ENCODE measurements around the gene PPP3R1.
A peak's percentile ranks its signal among the peaks of the same experiment; 100 is the strongest.

PPP3R1 gene

DNA sequence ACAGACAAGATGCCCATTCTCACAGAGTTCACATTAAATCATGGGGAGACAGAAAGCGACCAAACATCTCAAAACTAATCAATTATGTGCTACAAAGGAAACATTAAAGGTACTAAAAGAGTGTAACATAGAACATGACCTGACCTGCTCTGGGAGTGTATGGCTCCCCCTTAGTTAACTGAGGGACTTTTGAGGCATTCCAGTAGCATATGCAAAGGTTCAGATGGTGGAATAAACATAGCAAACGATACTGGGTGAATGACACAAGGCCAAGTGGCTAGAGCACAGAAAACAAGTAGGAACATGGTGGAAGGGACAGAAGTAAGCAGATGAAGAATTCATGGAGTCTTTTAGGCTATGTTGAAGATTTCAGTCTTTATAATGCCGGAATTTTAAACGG, 11.9 kb downstream of the PPP3R1 start:
- peaks cover 53% of the 10 kb centered on the region for H3K4me1 ChIP-seq (ENCODE audit: insufficient read depth, low read length, poor library complexity, severe bottlenecking)
- no peak overlapping the region for H3K4me2 ChIP-seq (ENCODE audit: low read depth, low read length, poor library complexity, severe bottlenecking)
- H3F3A ChIP-seq (ENCODE audit: low read depth): no peaks in the 10 kb centered on the region; the same call in 1 of the 2 replicates
- H3K79me2 ChIP-seq (ENCODE audit: insufficient read depth, low read length): peaks cover 100% of the 10 kb centered on the region
- H2AFZ ChIP-seq (ENCODE audit: low read length): no peak overlapping the region
- H4K20me1 ChIP-seq (ENCODE audit: insufficient read depth, low read length, poor library complexity, severe bottlenecking): peaks cover 100% of the 10 kb centered on the region
- peaks cover 12% of the 10 kb centered on the region for H3K36me3 ChIP-seq (ENCODE audit: insufficient read depth, low read length)
- TF ChIP-seq, protein P1, sequence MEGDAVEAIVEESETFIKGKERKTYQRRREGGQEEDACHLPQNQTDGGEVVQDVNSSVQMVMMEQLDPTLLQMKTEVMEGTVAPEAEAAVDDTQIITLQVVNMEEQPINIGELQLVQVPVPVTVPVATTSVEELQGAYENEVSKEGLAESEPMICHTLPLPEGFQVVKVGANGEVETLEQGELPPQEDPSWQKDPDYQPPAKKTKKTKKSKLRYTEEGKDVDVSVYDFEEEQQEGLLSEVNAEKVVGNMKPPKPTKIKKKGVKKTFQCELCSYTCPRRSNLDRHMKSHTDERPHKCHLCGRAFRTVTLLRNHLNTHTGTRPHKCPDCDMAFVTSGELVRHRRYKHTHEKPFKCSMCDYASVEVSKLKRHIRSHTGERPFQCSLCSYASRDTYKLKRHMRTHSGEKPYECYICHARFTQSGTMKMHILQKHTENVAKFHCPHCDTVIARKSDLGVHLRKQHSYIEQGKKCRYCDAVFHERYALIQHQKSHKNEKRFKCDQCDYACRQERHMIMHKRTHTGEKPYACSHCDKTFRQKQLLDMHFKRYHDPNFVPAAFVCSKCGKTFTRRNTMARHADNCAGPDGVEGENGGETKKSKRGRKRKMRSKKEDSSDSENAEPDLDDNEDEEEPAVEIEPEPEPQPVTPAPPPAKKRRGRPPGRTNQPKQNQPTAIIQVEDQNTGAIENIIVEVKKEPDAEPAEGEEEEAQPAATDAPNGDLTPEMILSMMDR (conservative IDR thresholded peaks at IDR 0.05; ENCODE audit: low read length): no peak
- TF ChIP-seq EZH2phosphoT487 (IDR thresholded peaks at IDR 0.05; ENCODE audit: borderline replicate concordance): no peak
- H3K4me3 ChIP-seq (ENCODE audit: low read length, poor library complexity, severe bottlenecking): no peak overlapping the region
- no peaks in the 10 kb centered on the region for H3K9me2 ChIP-seq (replicated peaks; ENCODE audit: low read depth, low read length)
- H3K9ac ChIP-seq (ENCODE audit: low read depth, low read length, poor library complexity, severe bottlenecking): no peak overlapping the region
- H3K9me3 ChIP-seq (ENCODE audit: insufficient read depth, low read depth, low read length): no peaks in the 10 kb centered on the region
- no peaks in the 10 kb centered on the region for H3K27me3 ChIP-seq (ENCODE audit: insufficient read depth, low read length, poor library complexity, severe bottlenecking)

DNA sequence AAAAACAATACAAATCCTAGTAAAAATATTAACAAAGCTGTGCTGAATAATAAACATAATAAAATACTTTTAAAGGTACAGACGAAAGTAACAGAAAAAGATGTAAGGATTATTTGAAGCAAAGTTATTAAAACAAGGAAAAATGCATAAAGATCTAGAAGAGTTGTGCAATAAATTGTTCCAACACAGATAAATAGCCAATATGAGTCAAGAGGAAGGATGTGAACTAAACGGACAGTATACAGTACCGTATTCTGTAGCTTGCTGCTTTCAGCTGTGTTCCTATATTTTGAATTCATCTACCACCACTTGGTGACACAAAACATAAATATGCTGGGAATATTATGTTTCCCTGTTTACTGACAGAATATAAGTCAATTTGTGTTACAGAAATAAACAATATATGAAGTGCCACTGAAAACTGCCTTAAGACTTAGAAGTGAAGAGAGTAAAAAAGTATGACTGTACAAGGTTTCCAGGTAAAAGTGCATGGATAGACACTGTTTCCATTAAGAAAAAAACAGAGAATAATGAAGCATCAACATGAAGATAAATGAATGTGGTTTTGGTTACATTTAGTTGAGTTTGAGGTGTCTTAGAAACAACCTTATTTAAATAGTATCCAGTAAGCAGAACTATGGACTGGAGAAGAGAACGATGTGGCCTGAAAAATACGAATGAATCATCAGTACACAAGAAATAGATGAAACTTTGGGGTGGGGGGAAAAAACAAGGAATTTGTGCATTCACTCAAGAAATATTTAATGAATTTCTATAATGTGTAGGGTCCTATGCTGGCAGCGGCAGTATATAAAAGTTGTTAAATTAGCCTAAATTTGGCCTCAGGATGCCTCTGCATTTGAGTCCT, 13.1 kb downstream of the PPP3R1 start:
- no peak overlapping the region for H3K9ac ChIP-seq (ENCODE audit: low read depth, low read length, poor library complexity, severe bottlenecking)
- no peaks in the 10 kb centered on the region for H3K9me3 ChIP-seq (ENCODE audit: insufficient read depth, low read depth, low read length)
- H3K79me2 ChIP-seq (ENCODE audit: insufficient read depth, low read length): peaks cover 100% of the 10 kb centered on the region
- H3K36me3 ChIP-seq (ENCODE audit: insufficient read depth, low read length): peaks cover 12% of the 10 kb centered on the region
- peaks cover 100% of the 10 kb centered on the region for H4K20me1 ChIP-seq (ENCODE audit: insufficient read depth, low read length, poor library complexity, severe bottlenecking)
- H3K4me2 ChIP-seq (ENCODE audit: low read depth, low read length, poor library complexity, severe bottlenecking): peak overlapping the region; percentile 0
- H3K4me1 ChIP-seq (ENCODE audit: insufficient read depth, low read length, poor library complexity, severe bottlenecking): peaks cover 41% of the 10 kb centered on the region
- no peak overlapping the region for H3K4me3 ChIP-seq (ENCODE audit: low read length, poor library complexity, severe bottlenecking)
- no peak overlapping the region for H2AFZ ChIP-seq (ENCODE audit: low read length)
- no peaks in the 10 kb centered on the region for H3K9me2 ChIP-seq (replicated peaks; ENCODE audit: low read depth, low read length)
- no peaks in the 10 kb centered on the region for H3K27me3 ChIP-seq (ENCODE audit: insufficient read depth, low read length, poor library complexity, severe bottlenecking)
- no peaks in the 10 kb centered on the region; the same call in 1 of the 2 replicates for H3F3A ChIP-seq (ENCODE audit: low read depth)
- no peak for TF ChIP-seq EZH2phosphoT487 (IDR thresholded peaks at IDR 0.05; ENCODE audit: borderline replicate concordance)
- TF ChIP-seq, protein P1 (conservative IDR thresholded peaks at IDR 0.05; ENCODE audit: low read length): no peak

- Histone ChIP-seq H2AFZ (ENCODE audit: low read length) (no peak overlapping the region), H3K4me2 (ENCODE audit: low read depth, low read length, poor library complexity, severe bottlenecking) (peak overlapping the region; percentile 0), H3K79me2 (ENCODE audit: insufficient read depth, low read length) (peaks cover 100% of the 10 kb centered on the region), H3K27me3 (ENCODE audit: insufficient read depth, low read length, poor library complexity, severe bottlenecking) (no peaks in the 10 kb centered on the region), H3K4me1 (ENCODE audit: insufficient read depth, low read length, poor library complexity, severe bottlenecking) (peaks cover 38% of the 10 kb centered on the region), H3K36me3 (ENCODE audit: insufficient read depth, low read length) (peaks cover 12% of the 10 kb centered on the region), H3F3A (ENCODE audit: low read depth) (no peaks in the 10 kb centered on the region; the same call in 1 of the 2 replicates), H4K20me1 (ENCODE audit: insufficient read depth, low read length, poor library complexity, severe bottlenecking) (peaks cover 100% of the 10 kb centered on the region), H3K4me3 (ENCODE audit: low read length, poor library complexity, severe bottlenecking) (no peak overlapping the region), H3K9me2 (replicated peaks; ENCODE audit: low read depth, low read length) (no peaks in the 10 kb centered on the region), H3K9ac (ENCODE audit: low read depth, low read length, poor library complexity, severe bottlenecking) (no peak overlapping the region), H3K9me3 (ENCODE audit: insufficient read depth, low read depth, low read length) (no peaks in the 10 kb centered on the region)
- no peak for TF ChIP-seq EZH2phosphoT487 (IDR thresholded peaks at IDR 0.05; ENCODE audit: borderline replicate concordance)
- TF ChIP-seq, protein P1 (conservative IDR thresholded peaks at IDR 0.05; ENCODE audit: low read length): no peak
These were observed 14.3 kb downstream of the PPP3R1 start for GRCh38 chr2:68237976-68238580.
